ENCODE results near the gene AFF3. TPM values are rescaled to one million over a fixed set of nuclear protein-coding genes. Genes with fewer than 3 reads are reported as not detected.

The AFF3 gene
- total RNA-seq, 4 donors from 2014 or later: 3.1 to 5.0 (median 3.7) TPM

GRCh38 chr2:99677814-99678213 lies 464.6 kb downstream of the AFF3 start:
- Histone ChIP-seq H3K4me1 (no peaks in the 10 kb centered on the region), H3K9me3 (no peaks in the 10 kb centered on the region), H3K4me3 (no peak overlapping the region), H3K27me3 (no peaks in the 10 kb centered on the region), H3K27ac (no peak overlapping the region), H3K36me3 (no peaks in the 10 kb centered on the region)
- no peak for DNase-seq (ENCODE audit: low spot score in 2 of 2)
- no peak for TF ChIP-seq CTCF (IDR thresholded peaks at IDR 0.05)
- no peak for TF ChIP-seq POLR2AphosphoS5 (IDR thresholded peaks at IDR 0.05)
- TF ChIP-seq EP300 (IDR thresholded peaks at IDR 0.05): no peak
- TF ChIP-seq POLR2A (IDR thresholded peaks at IDR 0.05): no peak
- 91% methylated on average over 7 of the region's 7 CpGs for WGBS

- DNase-seq (ENCODE audit: low spot score in 2 of 2): no peak
- whole genome bisulfite sequencing: 87% methylated on average over 11 of the region's 12 CpGs
- Histone ChIP-seq H3K9me3 (no peaks in the 10 kb centered on the region), H3K36me3 (no peaks in the 10 kb centered on the region), H3K4me1 (peaks cover 8% of the 10 kb centered on the region), H3K27me3 (no peaks in the 10 kb centered on the region), H3K4me3 (no peak overlapping the region), H3K27ac (no peak overlapping the region)
- no peak for TF ChIP-seq POLR2A (IDR thresholded peaks at IDR 0.05)
- no peak for TF ChIP-seq EP300 (IDR thresholded peaks at IDR 0.05)
- no peak for TF ChIP-seq POLR2AphosphoS5 (IDR thresholded peaks at IDR 0.05)
- TF ChIP-seq CTCF (IDR thresholded peaks at IDR 0.05): no peak
Measured at GRCh38 chr2:99675130-99675661, 467.2 kb downstream of the AFF3 start.

- DNase-seq (ENCODE audit: low spot score in 2 of 2): no peak
- Histone ChIP-seq H3K4me1 (peaks cover 8% of the 10 kb centered on the region), H3K4me3 (no peak overlapping the region), H3K36me3 (no peaks in the 10 kb centered on the region), H3K27ac (no peak overlapping the region), H3K9me3 (no peaks in the 10 kb centered on the region), H3K27me3 (no peaks in the 10 kb centered on the region)
- 88% methylated on average over 8 of the region's 8 CpGs for WGBS
- TF ChIP-seq CTCF (IDR thresholded peaks at IDR 0.05): no peak
- no peak for TF ChIP-seq POLR2AphosphoS5 (IDR thresholded peaks at IDR 0.05)
- TF ChIP-seq EP300 (IDR thresholded peaks at IDR 0.05): no peak
- TF ChIP-seq POLR2A (IDR thresholded peaks at IDR 0.05): no peak
Measured at GRCh38 chr2:99674090-99674489, 468.3 kb downstream of the AFF3 start.

- TF ChIP-seq EP300 (IDR thresholded peaks at IDR 0.05): no peak
- no peak for TF ChIP-seq CTCF (IDR thresholded peaks at IDR 0.05)
- TF ChIP-seq POLR2AphosphoS5 (IDR thresholded peaks at IDR 0.05): no peak
- no peak for TF ChIP-seq POLR2A (IDR thresholded peaks at IDR 0.05)
- Histone ChIP-seq H3K27ac (no peak overlapping the region), H3K27me3 (no peaks in the 10 kb centered on the region), H3K4me3 (no peak overlapping the region), H3K9me3 (no peaks in the 10 kb centered on the region), H3K36me3 (no peaks in the 10 kb centered on the region), H3K4me1 (peaks cover 8% of the 10 kb centered on the region)
- no peak for DNase-seq (ENCODE audit: low spot score in 2 of 2)
- WGBS: 58% methylated on average over 8 of the region's 8 CpGs
Measured at GRCh38 chr2:99672766-99673350, 469.5 kb downstream of the AFF3 start.

- Histone ChIP-seq H3K27ac (no peak overlapping the region), H3K4me3 (no peak overlapping the region), H3K36me3 (no peaks in the 10 kb centered on the region), H3K27me3 (no peaks in the 10 kb centered on the region), H3K4me1 (peaks cover 8% of the 10 kb centered on the region), H3K9me3 (no peaks in the 10 kb centered on the region)
- no peak for DNase-seq (ENCODE audit: low spot score in 2 of 2)
- 34% methylated on average over 4 of the region's 4 CpGs for WGBS
- TF ChIP-seq CTCF (IDR thresholded peaks at IDR 0.05) (no peak), EP300 (IDR thresholded peaks at IDR 0.05) (no peak), POLR2A (IDR thresholded peaks at IDR 0.05) (no peak), POLR2AphosphoS5 (IDR thresholded peaks at IDR 0.05) (no peak)
Measured at GRCh38 chr2:99670768-99671734, 471.3 kb downstream of the AFF3 start.
